Stomach (tissue), 4 donors: ENCODE data around the gene CLEC2L.

Experiments used
- CTCF ChIP-seq, 7 experiments: fragments of 450-650 bp in 4 of 7; fragments of 200-600 bp in 3 of 7; sonication (generic) in 3 of 7; IDR thresholded peaks; one replicate each; pipeline ENCODE4 v1.5.1; 2016 to 2019; ENCODE audit warnings: antibody characterized with exemption in 7 of 7, control low read depth in 2 of 7, mild to moderate bottlenecking in 1 of 7
- POLR2A ChIP-seq, 4 donors: fragments of 450-650 bp; IDR thresholded peaks; one replicate each; pipeline ENCODE4 v1.6.1; 2016; ENCODE audit warnings: antibody characterized with exemption in 4 of 4, control low read depth in 2 of 4, mild to moderate bottlenecking in 1 of 4, moderate library complexity in 1 of 4

DNA sequence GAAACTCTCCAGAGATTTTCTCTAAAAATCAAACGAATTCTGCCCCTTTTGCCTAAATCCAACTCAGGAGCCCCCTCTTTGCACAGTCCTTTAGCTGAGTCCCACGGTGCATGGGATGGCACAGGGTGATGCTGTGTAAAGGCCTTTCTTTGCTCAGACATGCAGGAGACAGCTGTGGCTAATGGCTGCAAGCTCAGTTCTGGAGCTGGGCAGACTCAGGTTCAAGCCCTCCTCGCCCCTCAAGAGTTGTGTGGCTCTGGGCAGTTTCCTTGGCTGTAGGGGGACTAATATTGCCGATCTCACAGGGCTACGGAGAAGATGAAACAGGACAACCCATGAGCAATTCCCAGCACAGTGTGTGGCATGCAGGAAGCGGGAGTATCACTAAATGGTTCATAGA is 42.6 kb downstream of the CLEC2L start:
- no peak for TF ChIP-seq CTCF (IDR thresholded peaks at IDR 0.05)
- no peak for TF ChIP-seq POLR2A (IDR thresholded peaks at IDR 0.05)
